ENCODE data around the gene FAM168B.

Gene FAM168B

DNA sequence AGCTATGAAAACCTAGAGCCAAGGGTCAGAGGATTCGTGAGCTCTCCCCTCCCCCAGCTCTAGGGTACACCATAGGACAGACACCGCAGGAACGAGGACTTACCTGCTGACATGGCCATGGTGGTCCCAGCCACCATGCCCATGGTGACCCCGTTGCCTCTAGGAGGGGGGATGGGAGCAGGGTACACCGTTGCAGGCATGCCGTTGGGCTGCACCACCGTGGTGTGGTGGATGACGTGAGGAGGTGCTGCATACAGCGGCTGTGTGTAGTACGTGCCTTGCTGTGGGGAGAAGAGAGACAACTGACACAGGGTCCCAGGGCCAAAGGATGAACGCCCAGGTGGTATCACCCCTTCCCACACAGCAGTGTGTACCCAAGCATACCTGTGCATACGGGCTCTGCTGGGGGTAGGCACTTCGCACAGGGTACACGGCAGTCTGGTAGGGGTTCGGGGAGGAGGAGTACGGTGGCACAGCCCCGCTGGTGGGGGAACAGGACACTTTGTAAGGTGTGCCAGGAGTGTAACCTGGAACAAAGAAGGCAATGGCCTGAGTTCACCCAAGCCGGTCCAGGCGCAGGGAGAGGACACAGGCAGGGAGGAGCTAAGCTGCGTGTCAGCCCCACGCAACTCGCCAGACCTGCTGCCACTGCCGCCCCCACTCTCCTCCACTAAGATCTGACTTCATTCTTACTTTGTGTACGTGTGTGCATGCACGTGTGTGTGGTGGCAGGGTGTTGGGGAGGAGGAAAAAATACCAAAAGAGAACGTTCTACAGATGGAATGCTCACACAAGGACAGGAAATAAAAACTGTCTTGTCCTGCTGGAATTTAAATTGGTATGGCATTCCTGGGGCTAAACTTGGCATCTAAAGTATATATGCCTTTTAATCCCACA lies 37.8 kb downstream of the FAM168B start:
- DNase-seq (ENCODE audit: low read depth in 2 of 2) = no peak

DNA sequence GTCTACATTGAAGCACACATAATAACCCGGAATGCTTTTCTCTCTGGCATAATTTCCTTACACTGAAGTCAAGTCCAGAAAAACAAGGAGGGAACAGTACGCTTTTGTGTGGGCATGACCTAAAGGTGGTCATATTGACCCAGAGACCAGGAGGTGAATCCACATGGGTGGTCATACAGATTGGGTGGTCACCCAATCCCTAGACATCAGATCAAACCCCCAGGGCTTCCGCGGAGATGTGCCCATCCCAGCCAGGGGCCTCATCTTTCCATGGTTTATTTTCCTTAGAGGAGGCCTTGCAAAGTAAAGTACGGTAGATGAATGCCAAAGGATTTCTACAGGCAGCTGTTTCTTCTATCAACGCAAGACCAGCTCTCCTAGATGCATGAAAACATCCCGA lies 38.8 kb downstream of the FAM168B start:
- no peak for DNase-seq (ENCODE audit: low read depth in 2 of 2)

- DNase-seq (ENCODE audit: low read depth in 2 of 2) = no peak
Measured at GRCh38 chr2:131052741-131053263, 40.5 kb downstream of the FAM168B start.

- no peak for DNase-seq (ENCODE audit: low read depth in 2 of 2)
Measured at GRCh38 chr2:131050896-131051295, 42.4 kb downstream of the FAM168B start.

DNA sequence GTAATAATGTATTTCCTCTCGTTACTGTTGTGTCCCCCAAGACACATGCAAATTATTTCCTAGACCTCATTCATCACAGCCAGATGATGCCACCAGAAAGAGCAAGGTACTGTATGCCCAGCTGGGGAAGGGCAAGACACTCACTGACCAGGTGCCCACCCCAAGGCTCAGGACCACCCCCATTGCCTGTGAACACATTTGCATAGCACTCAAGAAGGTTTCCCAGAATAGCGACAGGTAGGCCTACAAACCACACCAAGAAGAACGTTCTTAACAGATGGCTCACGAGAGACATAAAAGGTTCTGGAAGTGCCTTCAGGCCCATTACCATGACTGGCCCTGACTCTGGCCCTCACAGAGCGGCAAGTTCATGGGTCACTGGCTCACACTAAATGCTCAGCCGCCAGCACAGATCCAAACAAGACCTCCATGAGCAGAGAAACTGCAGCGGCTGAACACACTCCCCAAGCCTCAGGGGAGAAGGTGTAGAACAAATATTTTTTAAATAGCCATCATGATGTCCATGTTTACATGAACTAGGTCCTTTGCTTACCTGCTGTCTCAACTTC lies 44.0 kb downstream of the FAM168B start:
- DNase-seq (ENCODE audit: low read depth in 2 of 2) = no peak

DNA sequence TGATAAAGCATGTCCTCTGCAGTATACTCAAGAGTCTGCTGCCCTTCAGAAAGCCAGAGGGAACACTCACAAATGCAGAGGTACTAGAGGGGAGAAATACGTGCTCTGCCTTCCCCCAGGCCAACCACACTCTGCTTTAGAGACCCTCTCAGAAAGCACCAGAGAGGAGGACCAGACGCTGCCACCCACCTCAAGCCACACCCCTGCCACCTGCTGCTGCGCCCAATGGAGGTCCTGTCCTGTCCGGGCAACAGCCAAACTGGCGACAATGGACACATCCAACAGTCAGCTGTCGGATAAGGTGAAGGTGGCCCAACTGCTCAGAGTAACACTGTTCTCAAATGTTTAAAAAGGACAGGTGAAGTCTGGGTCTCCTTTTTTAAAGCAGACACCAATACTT lies 44.6 kb downstream of the FAM168B start:
- DNase-seq (ENCODE audit: low read depth in 2 of 2) = no peak

DNA sequence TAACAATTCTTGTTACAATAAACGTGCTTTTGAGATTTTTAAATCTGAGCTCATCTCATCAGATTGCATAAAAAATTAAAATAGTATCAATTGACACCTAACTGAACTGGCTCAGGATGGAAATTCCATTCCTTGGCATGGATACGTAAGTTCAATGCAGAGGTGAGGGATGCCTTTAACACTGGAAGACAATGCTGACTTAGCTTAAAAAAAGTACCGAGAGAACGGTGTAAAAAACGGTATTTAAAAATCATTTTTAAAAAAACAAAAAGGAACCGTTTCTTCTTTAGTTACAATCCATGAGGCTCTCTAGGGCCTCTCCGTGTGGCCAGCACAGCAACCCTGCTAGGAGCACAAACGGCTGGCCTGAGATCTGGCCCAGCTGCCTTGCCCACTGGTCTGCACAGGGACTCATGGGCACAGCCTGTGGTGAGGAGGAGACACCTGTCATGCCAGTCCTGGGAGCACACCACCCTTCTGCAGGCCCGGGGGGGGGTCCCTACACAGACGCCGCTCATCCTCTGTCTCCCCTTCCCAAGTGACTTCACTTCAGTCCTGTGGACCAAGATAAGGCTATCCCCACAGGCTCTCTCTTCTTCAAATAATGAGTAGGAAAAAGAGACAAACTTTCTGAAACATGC lies 45.2 kb downstream of the FAM168B start:
- DNase-seq (ENCODE audit: low read depth in 2 of 2) = no peak

DNA sequence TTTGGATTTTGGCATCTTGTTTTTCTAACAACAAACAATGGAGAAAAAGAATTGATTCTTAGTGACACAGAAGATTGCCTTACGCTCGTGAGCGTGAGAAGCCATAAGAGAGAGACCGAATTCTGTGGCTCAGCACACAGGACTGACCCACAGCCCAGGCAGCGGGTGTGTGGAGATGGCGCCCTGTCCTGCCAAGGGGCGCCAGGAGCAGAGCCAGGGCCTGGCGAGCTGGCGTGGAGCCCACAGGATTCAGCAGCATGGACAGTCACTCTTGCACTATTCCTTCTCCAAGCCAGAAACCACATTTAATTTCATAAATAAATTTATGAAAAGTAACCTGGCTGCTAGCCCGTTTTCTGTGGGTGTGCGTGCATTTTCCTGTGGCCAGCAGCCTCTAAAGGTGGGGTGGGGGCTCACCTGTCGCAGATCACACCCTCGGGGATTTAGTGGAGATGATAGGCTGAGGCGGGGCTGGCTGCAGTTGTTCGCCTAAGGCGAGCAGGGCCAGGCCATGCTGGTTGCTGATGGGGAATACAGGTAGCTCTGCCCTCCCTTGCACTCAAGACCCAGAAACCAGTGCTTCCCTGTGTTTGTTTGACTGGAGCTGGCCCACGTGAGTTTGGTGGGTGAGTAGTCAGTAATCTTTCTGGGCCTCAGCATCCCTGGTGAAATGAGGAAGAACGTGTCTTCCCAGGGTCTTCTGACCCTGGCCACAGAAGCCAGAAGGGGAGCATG lies 46.2 kb downstream of the FAM168B start:
- DNase-seq (ENCODE audit: low read depth in 2 of 2) = no peak

DNA sequence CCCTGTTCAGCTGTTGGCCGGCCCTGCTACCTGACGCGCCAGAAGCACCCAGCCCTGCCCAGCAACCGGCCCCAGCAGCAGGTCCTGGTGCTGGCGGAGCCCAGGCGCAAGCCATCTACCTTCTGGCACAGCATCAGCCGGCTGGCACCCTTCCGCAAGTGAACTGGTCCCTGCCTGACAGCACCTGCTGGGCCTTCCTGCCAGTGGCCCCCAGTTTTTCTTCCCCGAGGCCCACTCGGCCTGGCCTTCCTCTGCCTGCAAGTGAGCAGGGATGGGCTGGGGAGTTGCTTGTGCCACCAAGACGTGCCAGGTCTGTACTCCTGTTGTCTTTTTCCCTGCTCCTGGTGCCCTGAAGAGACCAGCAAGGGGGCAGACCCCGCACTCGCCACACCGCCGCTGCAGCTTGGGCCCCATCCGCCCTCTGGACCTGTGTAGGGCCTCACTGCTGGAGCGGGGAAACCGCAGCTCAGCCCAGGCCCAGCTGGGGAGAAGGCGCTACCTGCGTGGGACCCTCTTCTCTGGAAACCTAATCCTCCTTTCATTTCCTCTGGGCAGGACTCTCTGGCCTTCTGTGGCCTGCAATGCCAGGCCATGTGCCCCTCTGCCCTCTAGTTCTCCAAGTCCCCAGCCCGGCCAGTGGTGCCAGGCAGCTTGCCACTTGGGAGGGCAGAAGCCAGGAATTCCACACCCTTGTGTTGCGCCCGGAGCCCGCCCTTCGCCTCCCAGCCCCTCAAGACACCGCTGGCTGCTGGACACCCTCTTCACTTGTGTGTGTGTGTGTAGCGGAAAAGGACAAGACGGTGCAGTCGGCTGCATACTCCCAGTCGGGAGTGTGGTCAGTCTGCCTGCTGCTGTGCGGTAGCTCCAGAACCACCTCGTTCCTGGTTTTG lies 47.0 kb downstream of the FAM168B start:
- no peak for DNase-seq (ENCODE audit: low read depth in 2 of 2)

GRCh38 chr2:131045286-131046027 lies 47.8 kb downstream of the FAM168B start:
- no peak for DNase-seq (ENCODE audit: low read depth in 2 of 2)

DNA sequence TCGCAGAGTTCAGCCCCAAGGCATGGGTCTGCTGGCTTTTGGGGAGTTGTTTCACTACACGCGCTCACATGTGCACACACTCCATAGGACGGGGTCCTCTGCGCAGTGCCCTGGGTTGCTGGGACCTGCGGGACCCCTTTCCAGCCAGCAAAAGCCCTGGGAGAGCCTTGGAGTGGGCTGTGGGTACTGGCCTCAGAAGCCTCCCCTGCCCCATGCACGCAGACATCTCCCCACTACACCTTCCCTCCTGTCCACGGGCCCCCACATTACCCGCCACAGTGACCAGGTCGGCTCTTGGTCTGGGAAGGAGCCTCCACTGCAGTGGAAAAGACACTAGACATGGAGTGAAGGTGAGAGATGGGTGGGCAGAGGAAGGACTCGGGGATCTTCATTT lies 48.5 kb downstream of the FAM168B start:
- DNase-seq (ENCODE audit: low read depth in 2 of 2) = no peak

GRCh38 chr2:131044075-131044756 lies 49.0 kb downstream of the FAM168B start:
- no peak for DNase-seq (ENCODE audit: low read depth in 2 of 2)

GRCh38 chr2:131043199-131044074 lies 49.8 kb downstream of the FAM168B start:
- DNase-seq (ENCODE audit: low read depth in 2 of 2) = no peak

DNA sequence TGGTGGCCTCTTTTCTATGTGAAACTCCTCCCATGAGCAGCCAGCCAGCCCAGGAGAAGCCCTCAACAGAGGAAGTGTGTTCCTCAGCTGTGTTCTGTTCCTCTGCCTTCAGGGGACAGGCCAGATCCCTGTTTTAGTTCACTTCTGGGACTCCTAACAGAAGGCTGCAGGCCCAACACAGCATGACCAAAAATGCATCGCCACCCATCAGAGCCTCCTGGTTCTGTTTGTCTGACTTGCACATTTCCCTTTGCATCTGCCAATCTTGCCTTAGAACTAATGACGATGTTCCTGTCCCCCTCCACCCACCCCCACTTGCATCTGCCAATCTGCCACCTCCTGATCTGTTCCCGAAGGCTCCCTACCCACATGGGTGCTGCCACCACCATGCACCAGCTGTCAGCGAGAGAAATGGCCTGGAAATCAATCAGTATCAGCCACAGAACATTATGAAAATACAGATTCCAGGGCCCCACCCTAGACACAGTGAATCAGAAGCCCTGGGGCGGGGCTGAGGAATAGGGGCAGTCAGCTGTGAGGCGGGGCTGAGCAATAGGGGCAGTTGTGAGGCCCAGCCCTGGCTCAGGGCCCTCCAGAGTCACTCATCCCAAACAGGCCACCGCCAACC lies 51.0 kb downstream of the FAM168B start:
- DNase-seq (ENCODE audit: low read depth in 2 of 2) = no peak

DNA sequence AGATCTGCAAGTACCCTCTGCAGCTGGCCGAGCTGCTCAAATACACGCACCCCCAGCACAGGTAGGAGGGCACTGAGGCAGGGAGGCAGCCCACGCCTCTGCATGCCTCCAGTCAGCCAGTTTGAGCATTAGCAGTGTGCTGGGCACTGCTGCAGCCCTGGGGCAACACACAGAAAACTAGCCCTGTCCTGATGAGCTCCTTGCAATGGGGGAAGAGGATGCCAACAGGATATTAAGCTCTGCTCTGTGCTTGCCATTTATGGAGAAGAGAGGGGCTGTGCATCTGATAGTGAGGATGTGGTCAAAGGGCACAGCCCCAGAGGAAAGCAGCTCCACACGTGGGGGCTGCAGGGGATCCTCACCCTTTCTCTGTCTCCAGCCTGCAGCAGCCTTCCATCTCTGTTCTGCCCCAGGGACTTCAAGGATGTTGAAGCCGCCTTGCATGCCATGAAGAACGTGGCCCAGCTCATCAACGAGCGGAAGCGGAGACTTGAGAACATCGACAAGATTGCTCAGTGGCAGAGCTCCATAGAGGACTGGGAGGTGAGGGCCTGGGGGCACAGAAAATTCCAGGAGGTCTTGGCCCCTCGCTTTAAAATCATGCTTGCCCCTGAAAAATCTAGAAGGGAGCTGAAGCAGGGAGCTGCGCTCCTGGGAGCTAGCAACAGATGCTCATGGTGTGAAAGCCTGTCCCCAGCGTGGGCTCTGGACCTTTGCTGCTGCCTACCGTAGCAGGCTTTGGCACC lies 51.7 kb downstream of the FAM168B start:
- no peak for DNase-seq (ENCODE audit: low read depth in 2 of 2)

DNA sequence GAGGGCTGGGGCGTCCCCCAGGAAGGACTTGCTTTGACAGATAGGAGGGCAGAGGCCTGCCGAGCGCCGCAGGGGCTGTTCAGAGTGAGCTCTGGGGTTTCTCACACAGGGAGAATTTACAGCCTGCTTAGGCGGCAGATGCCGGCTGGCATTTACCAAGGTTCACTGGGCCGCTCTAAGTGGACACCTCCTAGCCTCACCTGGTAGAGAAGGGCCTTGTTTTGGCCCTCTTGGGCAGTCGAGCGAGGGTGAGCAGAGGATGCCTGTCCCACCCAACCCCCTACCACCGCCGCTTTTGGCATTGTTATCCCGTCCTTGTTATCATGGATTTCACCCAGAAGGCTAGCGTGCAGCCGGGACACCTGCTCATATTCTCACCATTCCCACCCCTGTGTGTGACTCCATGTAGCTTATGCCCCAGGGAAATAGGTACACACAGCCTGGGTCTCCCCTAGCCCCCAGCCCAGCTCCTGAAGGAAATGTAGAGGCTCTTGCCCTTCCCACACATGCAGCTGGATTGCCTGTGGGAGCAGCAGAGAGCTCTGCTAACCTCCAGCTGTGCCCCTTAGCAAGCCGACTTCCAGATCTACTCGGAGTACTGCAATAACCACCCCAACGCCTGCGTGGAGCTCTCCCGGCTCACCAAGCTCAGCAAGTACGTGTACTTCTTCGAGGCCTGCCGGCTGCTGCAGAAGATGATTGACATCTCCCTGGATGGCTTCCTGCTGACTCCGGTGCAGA lies 52.4 kb downstream of the FAM168B start:
- DNase-seq (ENCODE audit: low read depth in 2 of 2) = no peak
